NT2/D1 (cell line): ENCODE results near the gene EML6.

ENCODE experiments used
- DNase-seq: peaks from one replicate; pipeline ENCODE4 v3.0.0-alpha.2; 2011; ENCODE audit warnings: low read depth, low spot score
- H3K27me3 ChIP-seq: 2 replicates; pipeline ENCODE4 v1.6.0; 2011; ENCODE audit warnings: mild to moderate bottlenecking; ENCODE audit not compliant: insufficient read length, insufficient read depth
- H3K36me3 ChIP-seq: 2 replicates; pipeline ENCODE4 v1.6.1; 2011; ENCODE audit warnings: mild to moderate bottlenecking, low read length, mixed read lengths; ENCODE audit not compliant: insufficient read depth, insufficient read length
- H3K4me1 ChIP-seq: 2 replicates; pipeline ENCODE4 v1.5.1; 2011; ENCODE audit not compliant: insufficient read depth, insufficient read length
- H3K4me3 ChIP-seq: 2 replicates; pipeline ENCODE4 v1.5.1; 2011; ENCODE audit warnings: low read depth; ENCODE audit not compliant: insufficient read length
- H3K9ac ChIP-seq: 2 replicates; pipeline ENCODE4 v1.6.0; 2011; ENCODE audit warnings: low read depth; ENCODE audit not compliant: insufficient read length
- H3K9me3 ChIP-seq: 2 replicates; pipeline ENCODE4 v1.5.1; 2011; ENCODE audit warnings: mild to moderate bottlenecking, low read length; ENCODE audit not compliant: insufficient read depth
- SUZ12 ChIP-seq: IDR thresholded peaks from 2 replicates; pipeline ENCODE4 v1.6.1; 2011; ENCODE audit not compliant: insufficient read length, insufficient read depth; ENCODE audit errors: extremely low read depth
- YY1 ChIP-seq: IDR thresholded peaks from 2 replicates; pipeline ENCODE4 v1.6.1; 2011; ENCODE audit not compliant: insufficient read length, insufficient read depth
- ZNF274 ChIP-seq: IDR thresholded peaks from 2 replicates; pipeline ENCODE4 v1.6.1; 2011; ENCODE audit warnings: mild to moderate bottlenecking, low read depth, low read length

The EML6 gene

GRCh38 chr2:54783349-54783748 lies 59.9 kb downstream of the EML6 start:
- H3K4me3 ChIP-seq: no peak overlapping the region

GRCh38 chr2:54787270-54787669 lies 63.8 kb downstream of the EML6 start:
- H3K4me1 ChIP-seq: no peaks in the 10 kb centered on the region
- H3K9ac ChIP-seq: no peak overlapping the region
- no peak overlapping the region for H3K4me3 ChIP-seq
- H3K27me3 ChIP-seq: no peaks in the 10 kb centered on the region
- no peaks in the 10 kb centered on the region for H3K36me3 ChIP-seq
- TF ChIP-seq YY1: no peak
- no peak for TF ChIP-seq ZNF274
- no peak for TF ChIP-seq SUZ12
- no peaks in the 10 kb centered on the region for H3K9me3 ChIP-seq
- no peak for DNase-seq

More at GRCh38 chr2:54783349-54783748, 59.9 kb downstream of the EML6 start:
- H3K27me3 ChIP-seq: no peaks in the 10 kb centered on the region
- TF ChIP-seq YY1 (no peak), ZNF274 (no peak), SUZ12 (no peak)
- no peak overlapping the region for H3K9ac ChIP-seq
- H3K36me3 ChIP-seq: no peaks in the 10 kb centered on the region
- no peak for DNase-seq
- no peaks in the 10 kb centered on the region for H3K4me1 ChIP-seq
- H3K9me3 ChIP-seq: no peaks in the 10 kb centered on the region

GRCh38 chr2:54787755-54788366 lies 64.4 kb downstream of the EML6 start:
- Histone ChIP-seq H3K9ac (no peak overlapping the region), H3K36me3 (no peaks in the 10 kb centered on the region), H3K4me1 (no peaks in the 10 kb centered on the region), H3K27me3 (no peaks in the 10 kb centered on the region), H3K9me3 (no peaks in the 10 kb centered on the region), H3K4me3 (no peak overlapping the region)
- TF ChIP-seq YY1 (no peak), ZNF274 (no peak)
- no peak for DNase-seq

- Histone ChIP-seq H3K9ac (no peak overlapping the region), H3K4me1 (no peaks in the 10 kb centered on the region), H3K27me3 (no peaks in the 10 kb centered on the region), H3K36me3 (no peaks in the 10 kb centered on the region), H3K9me3 (no peaks in the 10 kb centered on the region), H3K4me3 (no peak overlapping the region)
- no peak for DNase-seq
- TF ChIP-seq SUZ12 (no peak), ZNF274 (no peak), YY1 (no peak)
Measured at GRCh38 chr2:54789878-54790277, 66.4 kb downstream of the EML6 start.

- H3K9ac ChIP-seq: no peak overlapping the region
- DNase-seq: no peak
- no peak for TF ChIP-seq ZNF274
- no peak for TF ChIP-seq SUZ12
- no peak for TF ChIP-seq YY1
- no peaks in the 10 kb centered on the region for H3K4me1 ChIP-seq
- no peaks in the 10 kb centered on the region for H3K27me3 ChIP-seq
- H3K9me3 ChIP-seq: no peaks in the 10 kb centered on the region
- no peaks in the 10 kb centered on the region for H3K36me3 ChIP-seq
- H3K4me3 ChIP-seq: no peak overlapping the region
Measured at GRCh38 chr2:54791831-54792230, 68.4 kb downstream of the EML6 start.

- TF ChIP-seq ZNF274 (no peak), YY1 (no peak), SUZ12 (no peak)
- H3K4me1 ChIP-seq: no peaks in the 10 kb centered on the region
- no peaks in the 10 kb centered on the region for H3K9me3 ChIP-seq
- no peaks in the 10 kb centered on the region for H3K27me3 ChIP-seq
- H3K4me3 ChIP-seq: no peak overlapping the region
- no peaks in the 10 kb centered on the region for H3K36me3 ChIP-seq
- no peak overlapping the region for H3K9ac ChIP-seq
- no peak for DNase-seq
Measured at GRCh38 chr2:54797307-54797706, 73.8 kb downstream of the EML6 start.

- H3K9me3 ChIP-seq: peaks cover 5% of the 10 kb centered on the region; the same call in 1 of the 2 replicates
- H3K36me3 ChIP-seq: no peaks in the 10 kb centered on the region
- H3K9ac ChIP-seq: no peak overlapping the region
- no peaks in the 10 kb centered on the region for H3K27me3 ChIP-seq
- H3K4me3 ChIP-seq: no peak overlapping the region
- DNase-seq: no peak
- no peaks in the 10 kb centered on the region for H3K4me1 ChIP-seq
- no peak for TF ChIP-seq SUZ12
- no peak for TF ChIP-seq ZNF274
- no peak for TF ChIP-seq YY1
Measured at GRCh38 chr2:54801352-54801751, 77.9 kb downstream of the EML6 start.
